GM21360 (cell line): ENCODE measurements around the gene ZBTB32.

ENCODE experiments used
- ATAC-seq: cut with Tn5 transposase; IDR thresholded peaks from one replicate; pipeline ENCODE4 v1.9.1; 2021; ENCODE audit warnings: mild to moderate bottlenecking, moderate library complexity; ENCODE audit not compliant: unreplicated experiment

ZBTB32 gene

DNA sequence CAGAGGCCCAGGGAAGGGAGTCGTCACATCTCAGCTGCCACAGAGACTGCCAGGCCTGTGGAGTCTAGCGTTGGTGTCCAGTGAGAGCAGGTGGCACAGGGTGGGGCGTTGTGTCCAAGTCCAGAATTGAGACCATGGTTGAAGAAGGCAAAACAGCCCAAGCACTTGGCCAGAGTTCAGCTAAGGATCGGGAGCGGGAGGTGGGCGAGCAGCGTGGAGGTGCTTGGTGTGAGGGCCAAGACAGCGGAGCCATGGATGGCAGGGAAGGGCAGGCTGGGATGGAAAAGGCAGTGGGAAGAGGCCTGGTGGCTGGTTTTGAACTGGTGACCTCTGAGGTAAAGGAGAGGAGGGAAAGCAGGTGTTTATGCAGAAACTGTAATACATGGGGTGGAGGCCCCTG, 29.9 kb downstream of the ZBTB32 start:
- ATAC-seq = no peak

DNA sequence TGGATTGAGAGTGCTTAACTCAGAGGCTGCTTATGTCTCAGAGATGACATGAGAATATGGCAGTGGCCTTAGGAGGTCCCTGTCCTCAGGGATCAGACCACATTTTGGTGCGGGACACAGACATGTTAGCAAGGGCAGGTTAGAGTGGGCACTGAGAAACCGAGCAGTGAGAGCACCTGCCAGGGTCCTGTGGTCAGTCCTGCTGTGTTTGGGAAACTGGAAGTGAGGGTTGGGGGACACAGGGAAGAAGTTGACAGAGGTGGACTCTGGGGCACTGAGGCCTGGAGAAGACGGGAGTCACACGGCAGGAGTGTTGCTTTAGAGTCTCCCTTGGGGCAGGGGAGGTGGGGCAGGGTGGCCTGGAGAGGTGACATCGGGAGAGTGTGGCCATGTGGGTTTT, 30.5 kb downstream of the ZBTB32 start:
- no peak for ATAC-seq

DNA sequence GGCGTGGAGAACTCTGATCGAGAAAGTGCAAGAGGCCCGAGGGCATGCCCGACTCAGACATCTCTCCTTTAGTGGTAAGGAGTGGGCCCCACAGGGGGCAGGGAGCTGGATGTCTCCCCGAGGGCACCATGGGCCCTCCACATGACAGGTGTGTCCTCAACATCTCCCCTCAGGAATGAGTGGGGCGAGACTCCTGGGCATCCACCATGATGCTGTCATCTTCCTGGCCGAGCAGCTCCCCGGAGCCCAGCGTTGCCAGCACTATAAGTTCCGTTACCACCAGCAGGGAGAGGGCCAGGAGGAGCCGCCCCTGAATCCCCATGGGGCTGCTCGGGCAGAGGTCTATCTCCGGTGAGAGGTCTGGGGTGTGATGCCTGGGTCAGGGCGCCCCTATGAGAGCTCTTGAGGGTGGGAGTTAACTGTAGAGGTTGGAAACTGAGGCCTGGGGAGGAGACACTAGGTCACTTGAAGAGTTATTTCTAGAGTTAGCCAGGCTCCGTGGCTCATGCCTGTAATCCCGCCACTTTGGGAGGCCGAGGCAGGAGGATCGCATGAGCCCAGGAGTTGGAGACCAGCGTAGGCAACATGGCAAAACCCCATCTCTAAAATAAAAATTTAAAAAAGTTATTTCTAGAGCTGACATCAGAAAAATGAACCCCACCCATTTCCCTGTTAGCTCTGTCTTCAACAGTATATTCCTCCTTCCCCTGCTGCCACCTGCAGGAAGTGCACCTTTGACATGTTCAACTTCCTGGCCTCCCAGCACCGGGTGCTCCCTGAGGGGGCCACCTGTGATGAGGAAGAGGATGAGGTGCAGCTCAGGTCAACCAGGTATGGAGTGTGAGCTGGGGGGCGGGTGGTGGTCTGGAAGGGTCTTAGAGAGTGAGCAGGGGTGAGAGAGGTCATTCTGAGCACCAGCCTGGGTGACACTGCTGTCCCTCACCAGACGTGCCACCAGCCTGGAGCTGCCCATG, 32.8 kb downstream of the ZBTB32 start:
- ATAC-seq = no peak

DNA sequence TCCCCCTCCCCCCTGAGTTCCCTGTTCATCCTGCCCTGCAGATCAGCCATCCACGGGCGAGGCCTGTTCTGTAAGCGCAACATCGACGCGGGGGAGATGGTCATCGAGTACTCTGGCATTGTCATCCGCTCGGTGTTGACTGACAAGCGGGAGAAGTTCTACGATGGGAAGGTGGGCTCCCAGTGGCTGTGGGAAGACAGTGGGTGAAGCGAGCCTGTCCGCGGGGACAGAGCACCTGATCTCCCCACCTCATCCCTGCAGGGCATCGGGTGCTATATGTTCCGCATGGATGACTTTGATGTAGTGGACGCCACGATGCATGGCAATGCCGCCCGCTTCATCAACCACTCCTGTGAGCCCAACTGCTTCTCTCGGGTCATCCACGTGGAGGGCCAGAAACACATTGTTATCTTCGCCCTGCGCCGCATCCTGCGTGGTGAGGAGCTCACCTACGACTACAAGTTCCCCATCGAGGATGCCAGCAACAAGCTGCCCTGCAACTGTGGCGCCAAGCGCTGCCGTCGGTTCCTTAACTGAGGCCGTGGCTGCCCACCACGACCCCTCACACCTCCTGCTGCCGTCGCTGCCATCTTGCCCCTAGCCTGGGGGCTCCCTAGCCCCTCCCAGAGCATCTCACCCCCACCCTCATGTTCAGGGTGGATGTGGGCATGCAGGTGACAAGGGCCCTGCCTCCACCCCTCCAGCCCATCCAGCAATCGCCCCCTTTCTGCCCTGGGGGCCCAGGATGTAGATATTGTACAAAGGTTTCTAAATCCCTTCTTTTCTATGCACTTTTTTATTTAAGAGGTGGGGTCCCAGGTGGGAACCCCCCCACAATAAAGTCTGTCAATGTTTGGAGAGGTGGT, 33.9 kb downstream of the ZBTB32 start:
- no peak for ATAC-seq

- no peak for ATAC-seq
These were observed 34.5 kb downstream of the ZBTB32 start for GRCh38 chr19:35738887-35739229.

DNA sequence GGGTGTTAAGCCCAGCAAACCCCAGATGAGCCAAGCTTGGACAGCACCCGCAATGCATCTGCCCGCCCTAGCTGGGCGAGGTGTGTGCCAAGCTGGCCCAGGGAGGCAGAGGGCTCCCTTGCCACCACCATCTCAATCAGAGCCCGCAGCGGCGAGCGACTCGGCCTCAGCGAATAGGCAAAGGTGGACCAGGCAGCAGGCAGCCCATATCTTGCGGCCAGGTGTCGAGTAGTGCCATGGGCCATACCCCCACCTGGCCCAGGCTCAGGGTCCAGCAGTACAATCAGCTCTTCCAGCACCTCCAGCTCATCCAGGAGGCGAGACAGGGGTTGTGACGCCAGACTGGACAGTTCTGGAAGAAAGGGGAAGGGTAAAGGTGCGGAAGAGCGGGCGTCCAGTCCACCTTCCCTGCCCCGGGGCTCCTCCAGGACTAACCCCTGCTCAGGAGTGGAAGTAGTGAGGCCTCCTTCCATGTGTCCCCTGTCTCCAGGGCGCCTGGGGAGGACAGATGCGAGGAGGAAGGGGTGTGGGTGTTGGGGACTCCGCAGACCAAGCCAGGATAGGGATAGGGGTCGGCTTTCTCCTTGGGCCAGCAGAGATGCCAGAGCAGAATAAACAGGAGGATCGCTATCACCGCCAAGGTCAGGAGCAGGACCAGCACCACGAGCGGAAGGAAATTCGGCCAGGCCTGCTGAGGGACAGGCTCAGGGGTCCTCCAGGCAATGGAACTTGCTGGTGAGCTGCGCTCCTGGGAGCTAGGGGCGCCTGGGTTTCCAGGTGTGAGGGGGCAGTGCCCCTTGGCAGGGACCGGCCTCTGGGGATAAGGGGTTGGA, 35.1 kb downstream of the ZBTB32 start:
- no peak for ATAC-seq

DNA sequence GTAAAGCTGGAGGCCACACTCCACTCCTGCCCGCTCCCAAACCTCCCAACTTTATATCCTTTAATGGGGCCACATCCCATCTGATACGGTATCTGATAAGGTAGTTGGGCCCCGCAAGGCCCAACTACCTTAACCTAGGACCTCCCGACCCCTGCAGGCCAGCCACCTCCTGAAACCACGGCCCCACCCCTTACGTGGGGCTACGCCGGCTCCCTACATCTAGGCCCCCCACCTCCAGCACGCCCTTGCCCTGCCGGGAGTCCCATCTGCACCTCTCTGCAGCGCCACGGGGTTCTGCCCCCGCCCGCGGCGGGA, 35.7 kb downstream of the ZBTB32 start:
- ATAC-seq = no peak

DNA sequence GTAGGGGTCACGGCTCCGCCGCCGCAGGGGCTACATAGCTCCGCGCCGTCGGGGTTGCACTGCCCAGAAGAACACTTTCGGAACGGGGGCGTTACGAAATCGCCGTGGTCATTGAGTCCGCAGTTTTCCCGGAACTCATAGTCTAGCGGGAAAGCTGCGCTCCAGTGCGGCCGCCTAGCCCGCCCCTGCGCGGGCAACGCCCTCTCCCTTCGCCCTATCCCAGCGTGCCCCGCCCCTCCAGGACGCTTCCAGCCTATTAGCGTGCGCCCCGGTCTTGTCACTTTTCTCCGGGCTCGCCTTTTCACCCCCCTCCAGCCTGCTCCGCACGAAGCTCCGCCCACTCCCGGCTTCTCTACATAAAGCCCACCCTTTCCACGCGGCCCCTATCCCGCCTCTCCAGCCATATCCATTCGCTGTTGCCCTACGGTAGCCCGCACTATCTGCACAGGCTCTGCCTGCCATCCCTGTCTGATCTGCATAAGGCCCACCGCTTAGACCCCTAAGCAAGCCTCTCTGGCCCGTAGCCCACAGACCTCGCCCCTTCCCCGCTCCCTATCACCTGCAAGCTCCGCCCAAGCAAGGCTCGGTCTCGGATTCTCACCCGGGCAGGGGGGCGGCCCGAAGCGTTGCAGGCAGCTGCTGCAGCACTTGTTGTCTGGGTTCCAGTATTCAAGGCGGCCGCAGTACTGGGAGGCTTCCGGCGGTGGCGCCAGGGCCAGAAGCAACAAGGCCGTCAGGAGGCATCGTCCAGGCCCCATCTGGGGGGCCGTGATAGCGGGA, 36.3 kb downstream of the ZBTB32 start:
- ATAC-seq = peak; percentile 55

DNA sequence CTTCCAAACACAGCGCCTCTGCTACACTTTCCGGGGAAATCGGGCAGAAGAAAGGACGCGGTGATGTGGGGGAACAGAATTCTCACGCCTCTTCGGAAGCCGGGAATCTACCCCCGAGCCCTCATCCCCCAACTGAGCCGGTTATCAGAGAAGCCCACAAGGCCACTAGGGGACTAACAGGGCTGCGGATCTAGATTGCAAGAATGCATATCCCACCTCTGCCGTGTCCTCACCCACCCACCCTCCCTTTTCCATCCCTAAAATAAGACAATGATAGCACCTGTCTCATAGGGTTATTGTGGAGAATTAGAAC, 36.8 kb downstream of the ZBTB32 start:
- no peak for ATAC-seq

GRCh38 chr19:35742121-35742724, 37.9 kb downstream of the ZBTB32 start, which contains the start of gene IGFLR1:
TSS of gene IGFLR1 (minus strand) at chr19:35742452. CDS start at chr19:35741180, 1,272 bp downstream.
- no peak for ATAC-seq

GRCh38 chr19:35743640-35744429, 39.5 kb downstream of the ZBTB32 start:
- ATAC-seq = no peak

DNA sequence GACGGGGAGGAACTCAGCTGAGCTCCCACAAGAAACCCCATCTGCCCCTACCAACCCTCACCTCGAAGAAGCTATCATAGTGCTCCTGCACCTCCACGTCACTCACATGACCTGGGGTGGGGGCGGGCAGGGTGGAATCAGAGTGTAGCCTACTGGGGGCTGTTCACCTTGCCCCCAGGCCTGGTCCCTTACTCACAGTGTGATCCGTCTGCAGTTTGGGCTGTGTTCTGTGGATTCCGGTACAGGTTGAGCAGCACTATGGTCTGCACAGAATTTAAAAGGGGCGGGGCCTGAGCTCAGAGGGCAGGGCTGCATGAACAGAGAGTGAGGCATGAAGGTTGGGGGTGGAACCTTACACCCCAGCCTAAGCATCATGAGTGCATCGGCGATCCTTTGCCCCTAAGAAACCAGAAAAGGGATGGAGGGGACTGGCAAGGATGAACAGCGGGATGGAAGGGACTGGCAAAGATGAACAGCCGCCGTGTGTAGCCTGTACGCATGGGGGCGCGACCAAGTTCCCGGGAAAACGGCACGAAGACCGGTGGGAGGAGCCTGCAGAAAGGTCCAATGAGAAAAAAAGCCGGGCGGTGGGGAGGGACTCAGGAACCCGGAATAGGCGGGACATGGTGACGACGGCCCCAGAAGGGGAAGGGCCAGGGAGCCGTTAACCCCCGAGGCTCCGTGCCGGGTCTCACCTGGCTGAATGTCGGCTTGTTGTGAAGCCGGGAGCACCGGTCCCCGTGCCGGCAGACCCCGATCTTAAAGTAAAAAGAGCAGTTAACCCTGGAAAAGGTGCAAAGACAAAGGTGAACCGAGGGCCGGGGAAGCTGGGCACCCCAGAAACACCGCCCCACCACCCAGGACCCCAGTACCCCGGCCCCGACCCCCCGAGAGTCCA, 40.3 kb downstream of the ZBTB32 start:
- ATAC-seq = peak; percentile 21

DNA sequence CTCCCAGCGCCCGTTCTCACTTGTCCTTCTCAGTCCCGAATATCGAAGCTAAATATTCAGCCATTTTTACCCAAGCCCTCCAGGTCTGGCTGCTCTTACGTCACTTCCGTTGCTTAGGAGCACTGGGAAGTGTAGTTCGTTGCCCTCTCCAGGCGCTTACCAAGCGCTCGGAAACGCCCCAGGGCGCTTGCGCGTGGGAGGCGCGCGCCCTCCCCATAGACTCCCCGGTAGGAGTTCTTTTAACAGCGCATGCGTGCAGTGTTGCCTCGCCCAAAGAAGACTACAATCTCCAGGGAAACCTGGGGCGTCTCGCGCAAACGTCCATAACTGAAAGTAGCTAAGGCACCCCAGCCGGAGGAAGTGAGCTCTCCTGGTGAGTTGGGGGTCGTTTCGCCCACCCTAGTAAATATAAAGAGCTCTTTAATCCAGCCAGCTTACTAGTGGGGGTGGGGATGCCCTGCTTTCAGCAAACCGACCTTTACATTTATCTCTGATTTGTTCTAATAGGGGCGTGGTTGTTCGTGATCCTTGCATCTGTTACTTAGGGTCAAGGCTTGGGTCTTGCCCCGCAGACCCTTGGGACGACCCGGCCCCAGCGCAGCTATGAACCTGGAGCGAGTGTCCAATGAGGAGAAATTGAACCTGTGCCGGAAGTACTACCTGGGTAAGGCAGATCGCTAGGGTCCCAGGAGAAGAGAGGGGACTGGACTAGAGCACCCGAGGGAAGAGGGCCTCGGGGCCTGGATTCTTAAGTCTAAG, 41.1 kb downstream of the ZBTB32 start, which contains the start of the genes PSENEN and U2AF1L4:
PSENEN (plus strand) TSS at position 324 of the 759 bp plus-strand sequence; CDS start at position 604, 280 bp downstream.
U2AF1L4 (minus strand) TSS at position 91 of the 759 bp plus-strand sequence; CDS start at position 64, 27 bp downstream.
- ATAC-seq = peak; percentile 41

DNA sequence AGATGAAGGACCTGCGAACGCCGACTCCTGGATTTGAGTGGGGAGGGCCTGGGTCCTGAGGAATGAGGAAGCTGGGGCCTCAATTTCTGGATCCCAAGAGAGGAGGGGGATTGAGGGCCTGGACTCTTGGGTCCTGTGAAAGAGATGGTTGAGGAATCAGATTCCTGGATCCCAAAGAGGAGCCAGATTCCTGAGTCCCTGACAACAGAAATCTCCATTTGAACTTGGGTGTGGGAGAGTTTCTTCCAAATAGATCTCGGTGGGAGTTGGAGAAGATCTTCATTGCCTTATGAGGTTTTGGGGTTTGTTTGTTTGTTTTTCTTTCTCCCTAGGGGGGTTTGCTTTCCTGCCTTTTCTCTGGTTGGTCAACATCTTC, 41.7 kb downstream of the ZBTB32 start:
- no peak for ATAC-seq

- no peak for ATAC-seq
These were observed 42.2 kb downstream of the ZBTB32 start for GRCh38 chr19:35746531-35746930.

DNA sequence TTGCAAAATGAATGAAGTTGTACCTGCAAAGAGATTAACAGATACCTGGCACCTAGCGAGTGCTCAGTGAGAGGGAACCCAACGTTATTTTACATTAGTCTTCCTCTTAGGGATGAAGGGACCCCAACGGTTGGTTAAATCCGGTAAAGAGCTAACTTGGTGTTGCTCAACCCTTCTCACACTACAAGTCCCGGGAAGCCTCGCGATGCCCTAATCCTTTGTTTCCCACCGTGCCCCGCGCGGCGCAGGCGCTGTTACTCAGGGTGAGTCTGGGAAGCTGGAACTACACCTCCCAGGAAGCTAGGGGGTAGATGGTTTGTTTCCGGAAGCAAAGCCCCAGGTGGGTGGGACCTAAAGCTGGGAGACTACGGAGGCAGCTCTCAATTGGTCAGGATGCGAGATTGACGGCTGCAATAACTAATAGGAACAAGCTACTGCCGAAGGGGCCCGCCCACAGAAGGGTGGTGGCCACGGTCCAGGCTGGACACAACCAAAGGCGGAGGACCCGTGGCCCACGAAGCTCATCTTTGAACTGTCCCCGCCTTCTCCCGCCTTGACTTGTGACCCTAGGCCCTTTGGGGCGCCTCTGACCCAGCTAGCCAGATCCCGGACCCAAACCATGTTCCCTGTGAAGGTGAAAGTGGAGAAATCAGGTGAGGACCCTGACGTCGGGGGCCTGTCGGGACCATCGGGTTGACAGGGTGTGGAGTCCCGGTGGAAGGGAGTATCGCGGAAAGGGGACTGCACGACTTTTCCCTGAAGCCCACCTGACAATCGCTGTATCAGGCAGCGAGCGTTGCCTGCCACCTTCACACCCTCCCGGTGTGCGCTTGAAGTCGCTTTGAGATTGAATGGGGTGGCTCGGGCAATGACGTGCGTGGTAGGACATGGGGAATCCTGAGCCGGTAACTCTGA, 44.0 kb downstream of the ZBTB32 start, which contains the start of gene LIN37:
LIN37 (plus strand) TSS at position 471 of the 915 bp plus-strand sequence; CDS start at position 620, 149 bp downstream.
- ATAC-seq = peak; percentile 58
